Right lobe of liver (tissue), 4 donors: Measurements from ENCODE around the gene TNFRSF14.

Source experiments
- CTCF ChIP-seq, 4 donors: fragments of 200-600 bp in 3 of 4; fragments of 450-650 bp in 1 of 4; IDR thresholded peaks; one replicate each; pipeline versions ENCODE4 v1.5.1 to v1.8.0; 2016 to 2022; ENCODE audit warnings: antibody characterized with exemption in 4 of 4, mild to moderate bottlenecking in 2 of 4
- POLR2A ChIP-seq: fragments of 450-650 bp; IDR thresholded peaks from one replicate; pipeline ENCODE4 v1.6.1; 2017; ENCODE audit warnings: antibody characterized with exemption, mild to moderate bottlenecking
- donor health status: DM: no; HTN: no; CAD: no.
- donor health status: DM: no; HTN: no; CAD: no.
- donor health status: DM: no; HTN: yes; CAD: no.

- no peak for TF ChIP-seq CTCF (IDR thresholded peaks at IDR 0.05)
- TF ChIP-seq POLR2A, result no peak
Measured at GRCh38 chr1:2567083-2567679, 11.0 kb downstream of the TNFRSF14 start.
